A549 (cell line): ENCODE measurements around the gene ST8SIA5.

ENCODE experiments used
- HDAC2 ChIP-seq: fragments of 200-600 bp; sonication (generic); IDR thresholded peaks from 2 replicates; pipeline ENCODE4 v1.6.1; 2016
- HOXA7 ChIP-seq: fragments of 250-450 bp; sonication (Bioruptor Pico); IDR thresholded peaks from 2 replicates; pipeline ENCODE4 v1.5.0; 2020; ENCODE audit warnings: mild to moderate bottlenecking, moderate library complexity
- JUN ChIP-seq, 2 experiments: fragments of >200 bp; sonication (Bioruptor Twin); formaldehyde crosslinking; IDR thresholded peaks; 2 replicates in 1 of 2; 3 replicates in 1 of 2; pipeline ENCODE4 v1.6.1; 2016 to 2017
- JUNB ChIP-seq: fragments of >200 bp; sonication (Bioruptor Twin); formaldehyde crosslinking; IDR thresholded peaks from 2 replicates; pipeline ENCODE4 v1.6.1; 2016
- NPAS2 ChIP-seq: fragments of 250-450 bp; sonication (Bioruptor Pico); IDR thresholded peaks from 2 replicates; pipeline ENCODE4 v1.8.0; 2022; ENCODE audit warnings: mild to moderate bottlenecking, moderate library complexity, borderline replicate concordance
- RFX5 ChIP-seq: fragments of 450-650 bp; IDR thresholded peaks from 2 replicates; pipeline ENCODE4 v1.7.1; 2014; ENCODE audit warnings: antibody characterized with exemption, mild to moderate bottlenecking, moderate library complexity
- USF2 ChIP-seq: fragments of 450-650 bp; IDR thresholded peaks from 2 replicates; pipeline ENCODE4 v1.6.1; 2014; ENCODE audit warnings: antibody characterized with exemption
- TF ChIP-seq, protein P1 (sequence below): fragments of >200 bp; sonication (Bioruptor Twin); formaldehyde crosslinking; IDR thresholded peaks from 3 replicates; pipeline ENCODE4 v1.5.1; 2016
- TF ChIP-seq, protein P2 (sequence below): fragments of 200-600 bp; sonication (generic); IDR thresholded peaks from 2 replicates; pipeline ENCODE4 v1.6.1; 2016; ENCODE audit warnings: antibody characterized with exemption, mild to moderate bottlenecking, moderate library complexity
- TF ChIP-seq, protein P3 (sequence below): IDR thresholded peaks from 2 replicates; pipeline ENCODE4 v1.6.1; 2012

DNA sequence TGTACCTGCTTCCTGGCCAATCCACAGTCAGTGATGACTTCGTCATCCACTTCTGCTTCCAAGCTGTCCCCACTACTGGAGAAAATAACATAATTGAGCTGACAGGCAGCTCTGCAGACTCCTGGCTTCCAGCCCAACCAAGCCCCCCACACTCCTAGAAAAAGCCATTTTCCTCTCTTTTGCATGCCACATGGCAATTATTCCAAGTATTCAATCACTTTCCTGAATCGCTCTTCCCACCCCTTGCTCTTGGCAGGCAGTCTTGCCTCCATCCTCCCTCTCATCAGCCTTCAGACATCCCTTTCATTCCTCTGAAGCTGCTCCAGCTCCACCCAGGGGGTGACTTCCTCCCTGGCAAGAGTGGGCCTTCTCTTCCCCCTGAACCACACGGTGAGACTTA is 14.3 kb upstream of the ST8SIA5 start:
- TF ChIP-seq JUNB (no peak), NPAS2 (no peak), HOXA7 (CRISPR knock-in tag) (no peak), HDAC2 (no peak), USF2 (no peak), RFX5 (no peak), JUN (IDR thresholded peaks at IDR 0.05) (no peak)
- TF ChIP-seq, protein P1, sequence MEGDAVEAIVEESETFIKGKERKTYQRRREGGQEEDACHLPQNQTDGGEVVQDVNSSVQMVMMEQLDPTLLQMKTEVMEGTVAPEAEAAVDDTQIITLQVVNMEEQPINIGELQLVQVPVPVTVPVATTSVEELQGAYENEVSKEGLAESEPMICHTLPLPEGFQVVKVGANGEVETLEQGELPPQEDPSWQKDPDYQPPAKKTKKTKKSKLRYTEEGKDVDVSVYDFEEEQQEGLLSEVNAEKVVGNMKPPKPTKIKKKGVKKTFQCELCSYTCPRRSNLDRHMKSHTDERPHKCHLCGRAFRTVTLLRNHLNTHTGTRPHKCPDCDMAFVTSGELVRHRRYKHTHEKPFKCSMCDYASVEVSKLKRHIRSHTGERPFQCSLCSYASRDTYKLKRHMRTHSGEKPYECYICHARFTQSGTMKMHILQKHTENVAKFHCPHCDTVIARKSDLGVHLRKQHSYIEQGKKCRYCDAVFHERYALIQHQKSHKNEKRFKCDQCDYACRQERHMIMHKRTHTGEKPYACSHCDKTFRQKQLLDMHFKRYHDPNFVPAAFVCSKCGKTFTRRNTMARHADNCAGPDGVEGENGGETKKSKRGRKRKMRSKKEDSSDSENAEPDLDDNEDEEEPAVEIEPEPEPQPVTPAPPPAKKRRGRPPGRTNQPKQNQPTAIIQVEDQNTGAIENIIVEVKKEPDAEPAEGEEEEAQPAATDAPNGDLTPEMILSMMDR: no peak
- TF ChIP-seq, protein P2, sequence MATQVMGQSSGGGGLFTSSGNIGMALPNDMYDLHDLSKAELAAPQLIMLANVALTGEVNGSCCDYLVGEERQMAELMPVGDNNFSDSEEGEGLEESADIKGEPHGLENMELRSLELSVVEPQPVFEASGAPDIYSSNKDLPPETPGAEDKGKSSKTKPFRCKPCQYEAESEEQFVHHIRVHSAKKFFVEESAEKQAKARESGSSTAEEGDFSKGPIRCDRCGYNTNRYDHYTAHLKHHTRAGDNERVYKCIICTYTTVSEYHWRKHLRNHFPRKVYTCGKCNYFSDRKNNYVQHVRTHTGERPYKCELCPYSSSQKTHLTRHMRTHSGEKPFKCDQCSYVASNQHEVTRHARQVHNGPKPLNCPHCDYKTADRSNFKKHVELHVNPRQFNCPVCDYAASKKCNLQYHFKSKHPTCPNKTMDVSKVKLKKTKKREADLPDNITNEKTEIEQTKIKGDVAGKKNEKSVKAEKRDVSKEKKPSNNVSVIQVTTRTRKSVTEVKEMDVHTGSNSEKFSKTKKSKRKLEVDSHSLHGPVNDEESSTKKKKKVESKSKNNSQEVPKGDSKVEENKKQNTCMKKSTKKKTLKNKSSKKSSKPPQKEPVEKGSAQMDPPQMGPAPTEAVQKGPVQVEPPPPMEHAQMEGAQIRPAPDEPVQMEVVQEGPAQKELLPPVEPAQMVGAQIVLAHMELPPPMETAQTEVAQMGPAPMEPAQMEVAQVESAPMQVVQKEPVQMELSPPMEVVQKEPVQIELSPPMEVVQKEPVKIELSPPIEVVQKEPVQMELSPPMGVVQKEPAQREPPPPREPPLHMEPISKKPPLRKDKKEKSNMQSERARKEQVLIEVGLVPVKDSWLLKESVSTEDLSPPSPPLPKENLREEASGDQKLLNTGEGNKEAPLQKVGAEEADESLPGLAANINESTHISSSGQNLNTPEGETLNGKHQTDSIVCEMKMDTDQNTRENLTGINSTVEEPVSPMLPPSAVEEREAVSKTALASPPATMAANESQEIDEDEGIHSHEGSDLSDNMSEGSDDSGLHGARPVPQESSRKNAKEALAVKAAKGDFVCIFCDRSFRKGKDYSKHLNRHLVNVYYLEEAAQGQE: no peak
- TF ChIP-seq, protein P3, sequence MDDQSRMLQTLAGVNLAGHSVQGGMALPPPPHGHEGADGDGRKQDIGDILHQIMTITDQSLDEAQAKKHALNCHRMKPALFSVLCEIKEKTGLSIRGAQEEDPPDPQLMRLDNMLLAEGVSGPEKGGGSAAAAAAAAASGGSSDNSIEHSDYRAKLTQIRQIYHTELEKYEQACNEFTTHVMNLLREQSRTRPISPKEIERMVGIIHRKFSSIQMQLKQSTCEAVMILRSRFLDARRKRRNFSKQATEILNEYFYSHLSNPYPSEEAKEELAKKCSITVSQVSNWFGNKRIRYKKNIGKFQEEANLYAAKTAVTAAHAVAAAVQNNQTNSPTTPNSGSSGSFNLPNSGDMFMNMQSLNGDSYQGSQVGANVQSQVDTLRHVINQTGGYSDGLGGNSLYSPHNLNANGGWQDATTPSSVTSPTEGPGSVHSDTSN: no peak
